CD4-positive, alpha-beta T cell (primary cell): ENCODE measurements around the gene ITGA6. TPM values are rescaled to one million over a fixed set of nuclear protein-coding genes. Genes with fewer than 3 reads are reported as not detected.

ENCODE experiments used
- ATAC-seq: fragments of 200-7000 bp; cut with Tn5 transposase; one replicate; pipeline ENCODE4 v1.10.0; 2022; ENCODE audit warnings: mild to moderate bottlenecking; ENCODE audit not compliant: poor library complexity
- CTCF ChIA-PET: fragments of 350-600 bp; sonication (Branson Sonifier 250); formaldehyde crosslinking; loops from one replicate; lab custom pipeline; 2021; ENCODE audit warnings: antibody characterized with exemption, inconsistent platforms; lab: Charles Lee
- POLR2A ChIA-PET: fragments of 350-600 bp; sonication (Branson Sonifier 250); formaldehyde crosslinking; loops from one replicate; lab custom pipeline; 2021; ENCODE audit warnings: antibody characterized with exemption, inconsistent platforms; lab: Charles Lee
- DNase-seq, 14 experiments: peaks; one replicate each; pipeline ENCODE4 v3.0.0-alpha.2; 2013 to 2020; ENCODE audit warnings: mixed read lengths in 2 of 14
- H3K27ac ChIP-seq, 2 donors: one replicate each; pipeline versions ENCODE4 v1.5.1 to v1.7.0; 2013; ENCODE audit warnings: low read length in 2 of 2, low read depth in 1 of 2, mild to moderate bottlenecking in 1 of 2
- H3K27me3 ChIP-seq, 2 experiments: 1 replicate in 1 of 2; 2 replicates in 1 of 2; pipeline versions ENCODE4 v1.6.1 to v1.7.0; 2013; ENCODE audit warnings: low read length in 2 of 2, control low read depth in 1 of 2, mild to moderate bottlenecking in 1 of 2, moderate library complexity in 1 of 2; ENCODE audit not compliant: insufficient read depth in 2 of 2, control insufficient read depth in 1 of 2
- H3K36me3 ChIP-seq: one replicate; pipeline ENCODE4 v1.6.1; 2013; ENCODE audit warnings: low read length, control low read depth; ENCODE audit not compliant: insufficient read depth
- H3K4me1 ChIP-seq: one replicate; pipeline ENCODE4 v1.6.1; 2013; ENCODE audit warnings: low read length, control low read depth; ENCODE audit not compliant: insufficient read depth
- H3K4me3 ChIP-seq: one replicate; pipeline ENCODE4 v1.5.1; 2013; ENCODE audit warnings: mild to moderate bottlenecking, low read length, moderate library complexity
- H3K9me3 ChIP-seq, 2 experiments: 1 replicate in 1 of 2; 2 replicates in 1 of 2; pipeline versions ENCODE4 v1.6.1 to v1.7.0; 2013; ENCODE audit warnings: low read length in 2 of 2, mild to moderate bottlenecking in 2 of 2, control low read depth in 1 of 2, moderate library complexity in 1 of 2; ENCODE audit not compliant: control insufficient read depth in 1 of 2, insufficient read depth in 1 of 2
- H3K27ac Mint-ChIP-seq: one replicate; pipeline ENCODE4 v1.8.0; 2020; ENCODE audit warnings: mixed read lengths
- H3K27me3 Mint-ChIP-seq: one replicate; pipeline ENCODE4 v1.8.0; 2021; ENCODE audit warnings: mixed read lengths
- H3K36me3 Mint-ChIP-seq: one replicate; pipeline ENCODE4 v1.8.0; 2021; ENCODE audit warnings: low read depth, mixed read lengths
- H3K4me1 Mint-ChIP-seq: one replicate; pipeline ENCODE4 v1.8.0; 2021; ENCODE audit warnings: low read depth, mixed read lengths
- H3K4me3 Mint-ChIP-seq: one replicate; pipeline ENCODE4 v1.8.0; 2020; ENCODE audit warnings: mild to moderate bottlenecking, mixed read lengths
- H3K9me3 Mint-ChIP-seq: one replicate; pipeline ENCODE4 v1.8.0; 2020; ENCODE audit warnings: mixed read lengths
- intact Hi-C, 2 experiments: fragments of 100-400 bp; cut with DNase I in 1 of 2; cut with micrococcal nuclease in 1 of 2; formaldehyde crosslinking; loops; one replicate each; pipeline versions ENCODE4 v1.15.1 to v1.9.0; 2023 to 2025; cut with DNase I, micrococcal nuclease
- total RNA-seq, 174 experiments: library from RNA in 2 of 174; stranded (reverse) in 2 of 174; gene quantifications; one replicate each; pipeline ENCODE4 v1.2.3 and lab custom pipeline; 2021 to 2026
- TF ChIP-seq, protein P1 (sequence below): fragments of 200-600 bp; IDR thresholded peaks from one replicate; pipeline ENCODE4 v1.8.0; 2022; ENCODE audit warnings: antibody characterized with exemption, mild to moderate bottlenecking

The ITGA6 gene
- total RNA-seq, 2 experiments from 2014 or later: 53.5 to 58.0 TPM

DNA sequence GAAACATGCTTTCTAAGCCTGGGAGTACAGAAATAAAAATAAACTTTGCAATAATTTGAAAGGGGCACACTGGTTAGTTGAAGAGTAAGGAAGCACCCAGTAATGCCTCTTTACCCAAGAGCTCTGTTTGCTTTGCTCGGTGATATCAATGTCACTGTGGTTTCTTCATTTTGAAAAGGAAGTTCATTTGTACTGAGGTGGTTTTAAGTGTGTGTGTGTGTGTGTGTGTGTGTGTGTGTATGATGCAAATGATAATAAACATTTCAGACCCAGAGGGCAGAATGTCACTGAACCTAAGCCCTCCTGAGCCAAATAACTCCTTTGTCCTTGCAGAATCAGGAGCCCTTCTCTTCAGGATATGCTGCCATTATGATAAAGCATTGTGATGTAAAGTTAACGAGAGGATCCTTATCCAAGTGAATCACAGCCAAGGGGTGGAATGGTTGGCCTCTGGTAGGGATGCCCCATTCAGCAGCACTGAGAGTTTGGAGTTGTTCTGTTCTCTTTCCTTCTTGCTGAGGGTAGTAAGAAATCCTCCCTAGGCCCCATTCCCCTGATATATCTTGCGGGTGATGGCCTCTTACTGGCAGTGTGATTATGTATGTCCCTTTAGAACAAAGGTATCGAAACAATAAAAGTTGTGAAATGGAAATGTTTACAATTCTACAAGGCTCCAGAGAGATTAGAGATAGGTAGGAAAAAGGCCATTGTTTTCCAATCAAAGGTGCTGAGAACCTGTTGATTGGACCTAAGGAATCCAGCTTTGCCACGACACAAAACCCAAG is 7.6 kb downstream of the ITGA6 start:
- POLR2A ChIA-PET: interaction anchor here (0.6 to 22.8 kb wide), 14 partner anchors 8 to 513 kb away, joined by 3 to 482 read pairs (median 6); partner anchors contain the start of genes HAT1 and PDK1
- Mint-ChIP-seq H3K4me3 (peak overlapping the region; percentile 74), H3K27ac (no peak overlapping the region), H3K27me3 (no peaks in the 10 kb centered on the region), H3K36me3 (peaks cover 13% of the 10 kb centered on the region), H3K4me1 (peaks cover 16% of the 10 kb centered on the region), H3K9me3 (no peaks in the 10 kb centered on the region)
- H3K4me1 ChIP-seq: peaks cover 92% of the 10 kb centered on the region
- DNase-seq (peak in 10 of 14 experiments; percentile 26 to 88 (median 49)), ATAC-seq (peak; percentile 82)
- no peaks in the 10 kb centered on the region for H3K36me3 ChIP-seq
- intact Hi-C loops: no loop called here
- H3K27ac ChIP-seq: peak overlapping the region; percentile 1 to 30
- H3K9me3 ChIP-seq: no peaks in the 10 kb centered on the region
- H3K4me3 ChIP-seq: no peak overlapping the region
- CTCF ChIA-PET: interaction anchor here (14.8 kb wide), 1 partner anchor 27 kb away, joined by 282 read pairs; no protein-coding TSS in a partner anchor
- TF ChIP-seq, protein P1, sequence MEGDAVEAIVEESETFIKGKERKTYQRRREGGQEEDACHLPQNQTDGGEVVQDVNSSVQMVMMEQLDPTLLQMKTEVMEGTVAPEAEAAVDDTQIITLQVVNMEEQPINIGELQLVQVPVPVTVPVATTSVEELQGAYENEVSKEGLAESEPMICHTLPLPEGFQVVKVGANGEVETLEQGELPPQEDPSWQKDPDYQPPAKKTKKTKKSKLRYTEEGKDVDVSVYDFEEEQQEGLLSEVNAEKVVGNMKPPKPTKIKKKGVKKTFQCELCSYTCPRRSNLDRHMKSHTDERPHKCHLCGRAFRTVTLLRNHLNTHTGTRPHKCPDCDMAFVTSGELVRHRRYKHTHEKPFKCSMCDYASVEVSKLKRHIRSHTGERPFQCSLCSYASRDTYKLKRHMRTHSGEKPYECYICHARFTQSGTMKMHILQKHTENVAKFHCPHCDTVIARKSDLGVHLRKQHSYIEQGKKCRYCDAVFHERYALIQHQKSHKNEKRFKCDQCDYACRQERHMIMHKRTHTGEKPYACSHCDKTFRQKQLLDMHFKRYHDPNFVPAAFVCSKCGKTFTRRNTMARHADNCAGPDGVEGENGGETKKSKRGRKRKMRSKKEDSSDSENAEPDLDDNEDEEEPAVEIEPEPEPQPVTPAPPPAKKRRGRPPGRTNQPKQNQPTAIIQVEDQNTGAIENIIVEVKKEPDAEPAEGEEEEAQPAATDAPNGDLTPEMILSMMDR: no peak
- no peaks in the 10 kb centered on the region for H3K27me3 ChIP-seq

DNA sequence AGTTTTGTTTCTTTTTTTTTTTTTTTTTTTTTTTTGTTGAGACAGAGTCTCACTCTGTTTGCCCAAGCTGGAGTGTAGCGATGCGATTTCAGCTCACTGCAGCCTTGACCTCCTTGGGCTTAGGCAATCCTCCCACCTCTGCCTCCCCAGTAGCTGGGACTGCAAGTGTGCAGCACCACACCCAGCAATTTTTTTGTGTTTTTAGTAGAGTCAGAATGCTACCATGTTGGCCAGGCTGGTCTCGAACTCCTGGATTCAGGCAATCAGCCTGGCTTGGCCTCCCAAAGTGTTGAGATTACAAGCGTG is 8.2 kb downstream of the ITGA6 start:
- peaks cover 20% of the 10 kb centered on the region for H3K4me1 Mint-ChIP-seq
- no peaks in the 10 kb centered on the region for H3K27me3 ChIP-seq
- peak overlapping the region; percentile 11 for H3K4me3 Mint-ChIP-seq
- H3K27me3 Mint-ChIP-seq: no peaks in the 10 kb centered on the region
- DNase-seq: no peak
- CTCF ChIA-PET: interaction anchor here (0.9 to 14.8 kb wide), 3 partner anchors 8 to 31 kb away, joined by 3 to 282 read pairs (median 6); partner anchors contain the start of gene ITGA6
- H3K36me3 ChIP-seq: no peaks in the 10 kb centered on the region
- H3K36me3 Mint-ChIP-seq: peaks cover 13% of the 10 kb centered on the region
- POLR2A ChIA-PET: interaction anchor here (0.7 to 22.8 kb wide), 6 partner anchors 8 to 121 kb away, joined by 3 to 482 read pairs (median 6); partner anchors contain the start of genes ITGA6 and PDK1
- no peak overlapping the region for H3K27ac ChIP-seq
- ATAC-seq: no peak
- peaks cover 91% of the 10 kb centered on the region for H3K4me1 ChIP-seq
- H3K4me3 ChIP-seq: no peak overlapping the region
- no peaks in the 10 kb centered on the region for H3K9me3 Mint-ChIP-seq
- no peak overlapping the region for H3K27ac Mint-ChIP-seq
- intact Hi-C loops: no loop called here
- no peaks in the 10 kb centered on the region for H3K9me3 ChIP-seq
- TF ChIP-seq, protein P1: no peak

DNA sequence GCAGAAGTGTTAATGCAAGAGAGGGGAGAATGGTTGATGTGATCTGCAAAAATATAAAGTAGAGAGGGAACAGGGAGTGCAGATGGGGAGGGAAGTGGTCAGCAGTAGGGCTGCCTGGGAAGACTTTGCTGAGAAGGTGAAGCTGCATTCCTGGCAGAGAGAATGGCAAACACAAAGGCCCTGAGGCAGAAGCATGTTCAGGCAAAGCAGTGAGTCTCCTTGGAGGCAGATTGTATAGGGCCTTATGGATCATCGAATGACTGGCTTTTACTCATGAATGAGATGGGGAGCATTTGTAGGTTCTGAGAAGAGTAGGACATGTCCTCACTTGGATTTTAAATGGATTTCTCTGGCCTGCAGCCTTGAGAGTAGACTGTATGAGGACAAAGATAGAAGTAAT is 9.5 kb downstream of the ITGA6 start:
- Mint-ChIP-seq H3K9me3 (no peaks in the 10 kb centered on the region), H3K4me1 (peaks cover 33% of the 10 kb centered on the region), H3K4me3 (no peak overlapping the region), H3K27me3 (no peaks in the 10 kb centered on the region), H3K27ac (no peak overlapping the region), H3K36me3 (peaks cover 14% of the 10 kb centered on the region)
- ATAC-seq (no peak), DNase-seq (no peak)
- H3K36me3 ChIP-seq: no peaks in the 10 kb centered on the region
- intact Hi-C loops: no loop called here
- peak overlapping the region; percentile 12 to 31 for H3K27ac ChIP-seq
- POLR2A ChIA-PET: interaction anchor here (1.1 to 22.8 kb wide), 4 partner anchors 9 to 27 kb away, joined by 6 to 482 read pairs (median 6); partner anchors contain the start of gene ITGA6
- no peaks in the 10 kb centered on the region for H3K9me3 ChIP-seq
- TF ChIP-seq, protein P1: no peak
- no peaks in the 10 kb centered on the region for H3K27me3 ChIP-seq
- CTCF ChIA-PET: interaction anchor here (1.7 to 16.8 kb wide), 2 partner anchors 9 to 22 kb away, joined by 6 to 187 read pairs; partner anchors contain the start of gene ITGA6
- peaks cover 83% of the 10 kb centered on the region for H3K4me1 ChIP-seq
- H3K4me3 ChIP-seq: no peak overlapping the region
